GM18502 (cell line): ENCODE measurements around the gene CER1.

Source experiments
- ATAC-seq: cut with Tn5 transposase; IDR thresholded peaks from one replicate; pipeline ENCODE4 v1.9.1; 2021; ENCODE audit warnings: mild to moderate bottlenecking; ENCODE audit not compliant: unreplicated experiment, poor library complexity

CER1 gene

GRCh38 chr9:14670718-14671117 is 51.8 kb downstream of the CER1 start:
- ATAC-seq = peak; percentile 47
